ENCODE results near the gene CRP. TPM values are rescaled to one million over a fixed set of nuclear protein-coding genes. Genes with fewer than 3 reads are reported as not detected.

The CRP gene
- total and polyA plus RNA-seq, 8 donors = 0.10 TPM; not detected in 7

GRCh38 chr1:159707472-159708260 is 6.7 kb downstream of the CRP start:
- intact Hi-C loops (cut with DNase I; ENCODE audit: low total_unique reads) = no loop called here
- WGBS, 5 donors = 72 to 83% (median 78%) methylated on average over 6 of the region's 6 CpGs

DNA sequence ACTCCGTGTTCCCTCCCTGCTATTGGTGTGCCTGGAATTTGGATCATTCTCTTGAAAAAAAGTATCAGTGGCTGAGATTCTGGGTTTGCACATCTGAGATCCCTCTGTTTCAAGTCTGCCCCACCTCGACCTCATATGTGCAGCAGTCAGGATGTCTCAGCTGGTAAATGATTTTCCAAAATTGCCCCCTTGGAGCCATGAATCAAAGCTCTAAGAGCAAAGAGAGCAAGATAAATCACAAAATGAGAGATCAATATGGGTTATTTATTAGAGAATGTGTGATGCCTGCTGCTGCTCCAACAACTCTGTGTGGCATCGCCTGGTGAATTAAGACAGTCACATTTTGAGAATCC is 8.5 kb downstream of the CRP start:
- no peak for DNase-seq
- Histone ChIP-seq H3K27me3 (no peaks in the 10 kb centered on the region), H3K36me3 (no peaks in the 10 kb centered on the region), H3K4me1 (no peaks in the 10 kb centered on the region), H3K4me3 (no peak overlapping the region), H3K9me3 (no peaks in the 10 kb centered on the region), H3K27ac (no peak overlapping the region)
- 44 to 68% (median 54%) methylated on average over 3 of the region's 3 CpGs for WGBS, 5 donors
- TF ChIP-seq CTCF (IDR thresholded peaks at IDR 0.05) (no peak), POLR2A (IDR thresholded peaks at IDR 0.05) (no peak), EP300 (IDR thresholded peaks at IDR 0.05) (no peak), POLR2AphosphoS5 (IDR thresholded peaks at IDR 0.05) (no peak)
- intact Hi-C loops (cut with DNase I; ENCODE audit: low total_unique reads) = no loop called here

More at GRCh38 chr1:159707472-159708260, 6.7 kb downstream of the CRP start:
- Histone ChIP-seq H3K9me3 (no peaks in the 10 kb centered on the region), H3K27ac (no peak overlapping the region), H3K4me1 (no peaks in the 10 kb centered on the region), H3K4me3 (no peak overlapping the region), H3K36me3 (no peaks in the 10 kb centered on the region), H3K27me3 (no peaks in the 10 kb centered on the region)
- TF ChIP-seq EP300 (IDR thresholded peaks at IDR 0.05) (no peak), POLR2A (IDR thresholded peaks at IDR 0.05) (no peak), POLR2AphosphoS5 (IDR thresholded peaks at IDR 0.05) (no peak), CTCF (IDR thresholded peaks at IDR 0.05) (no peak)
- no peak for DNase-seq

- TF ChIP-seq CTCF (IDR thresholded peaks at IDR 0.05) (no peak), POLR2A (IDR thresholded peaks at IDR 0.05) (no peak), POLR2AphosphoS5 (IDR thresholded peaks at IDR 0.05) (no peak)
- no peaks in the 10 kb centered on the region for H3K36me3 ChIP-seq
- H3K27ac ChIP-seq = no peak overlapping the region
- intact Hi-C loops (cut with DNase I; ENCODE audit: low total_unique reads) = no loop called here
- H3K9me3 ChIP-seq = no peaks in the 10 kb centered on the region
- H3K27me3 ChIP-seq = no peaks in the 10 kb centered on the region
- no peaks in the 10 kb centered on the region for H3K4me1 ChIP-seq
- no peak overlapping the region for H3K4me3 ChIP-seq
- no peak for DNase-seq
- WGBS, 5 donors = 81 to 83% (median 83%) methylated on average over 7 of the region's 7 CpGs
Measured at GRCh38 chr1:159705251-159705903, 9.0 kb downstream of the CRP start.

DNA sequence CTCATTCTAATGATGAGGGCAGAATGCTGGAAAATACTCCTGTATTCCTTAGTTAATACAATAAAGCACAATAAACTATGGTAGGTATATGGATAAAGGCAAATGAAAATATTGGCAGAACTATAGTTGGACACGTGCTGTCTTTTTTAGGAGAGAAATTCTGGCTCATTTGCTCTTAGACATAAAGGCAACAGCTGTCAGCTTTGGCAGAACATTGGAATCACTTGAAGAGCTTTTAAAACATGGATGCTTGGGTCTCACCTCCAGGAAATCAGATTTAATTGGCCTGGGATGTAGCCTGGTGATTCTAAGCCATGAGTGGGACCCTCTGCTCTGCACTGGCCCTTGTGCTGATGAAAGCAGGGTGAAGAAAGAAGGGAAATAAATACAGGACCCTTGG is 9.9 kb downstream of the CRP start:
- H3K27me3 ChIP-seq = no peaks in the 10 kb centered on the region
- H3K36me3 ChIP-seq = no peaks in the 10 kb centered on the region
- H3K4me1 ChIP-seq = no peaks in the 10 kb centered on the region
- H3K27ac ChIP-seq = no peak overlapping the region
- DNase-seq = no peak
- intact Hi-C loops (cut with DNase I; ENCODE audit: low total_unique reads) = no loop called here
- WGBS, 5 donors = 59 to 81% (median 72%) methylated on average over 1 of the region's 1 CpG
- TF ChIP-seq POLR2AphosphoS5 (IDR thresholded peaks at IDR 0.05) = no peak
- TF ChIP-seq POLR2A (IDR thresholded peaks at IDR 0.05) = no peak
- TF ChIP-seq CTCF (IDR thresholded peaks at IDR 0.05) = no peak
- TF ChIP-seq EP300 (IDR thresholded peaks at IDR 0.05) = no peak
- no peaks in the 10 kb centered on the region for H3K9me3 ChIP-seq
- H3K4me3 ChIP-seq = no peak overlapping the region
